GM13976 (cell line): ENCODE measurements around the gene TP53AIP1.

Experiments used
- DNase-seq: peaks from one replicate; pipeline ENCODE4 v3.0.0; 2012; ENCODE audit warnings: low spot score
- in situ Hi-C: fragments of 300-500 bp; cut with MboI; formaldehyde crosslinking; loops from one replicate; pipeline ENCODE4 v1.12.0; 2022; ENCODE audit warnings: low sequenced_read_pairs, mixed read lengths, inconsistent platforms; ENCODE audit not compliant: unreplicated experiment
- TF ChIP-seq, protein P1 (sequence below): IDR thresholded peaks from 2 replicates; pipeline ENCODE4 v1.5.1; 2012; ENCODE audit warnings: borderline replicate concordance, mild to moderate bottlenecking; ENCODE audit not compliant: insufficient read depth; ENCODE audit errors: extremely low read depth, missing control alignments, control extremely low read depth

Gene TP53AIP1

DNA sequence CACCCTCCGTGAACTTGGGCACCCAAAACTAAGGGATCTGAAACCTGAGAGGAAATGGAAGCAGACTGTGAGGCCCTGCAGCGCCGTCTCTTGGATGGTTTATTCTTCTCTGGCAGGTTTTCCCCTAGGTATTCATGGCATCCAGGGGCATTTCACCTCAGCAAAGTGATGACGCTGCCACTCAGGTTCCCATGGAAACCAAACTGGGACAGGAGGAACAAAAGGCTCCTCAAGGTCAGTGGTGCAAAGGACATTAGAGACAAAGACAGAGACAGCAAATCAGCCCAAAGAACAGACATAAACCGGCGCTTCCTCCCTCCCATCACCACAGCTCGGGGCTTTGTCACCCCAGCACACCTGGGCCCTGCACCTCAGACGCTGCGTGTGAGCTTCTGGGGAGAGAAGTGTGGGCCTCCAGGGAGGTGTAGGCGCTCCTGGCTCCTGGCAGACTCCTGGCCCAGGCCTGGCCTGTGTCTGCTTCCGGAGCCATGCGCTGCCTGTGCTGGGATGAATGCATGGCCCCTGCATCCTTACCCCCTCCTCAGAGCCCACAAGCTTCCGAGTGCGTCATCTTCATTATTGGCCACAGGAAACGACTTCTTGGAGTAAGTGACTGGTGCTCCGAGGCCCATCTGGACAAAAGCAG lies 5.9 kb downstream of the TP53AIP1 start:
- no peak for DNase-seq

DNA sequence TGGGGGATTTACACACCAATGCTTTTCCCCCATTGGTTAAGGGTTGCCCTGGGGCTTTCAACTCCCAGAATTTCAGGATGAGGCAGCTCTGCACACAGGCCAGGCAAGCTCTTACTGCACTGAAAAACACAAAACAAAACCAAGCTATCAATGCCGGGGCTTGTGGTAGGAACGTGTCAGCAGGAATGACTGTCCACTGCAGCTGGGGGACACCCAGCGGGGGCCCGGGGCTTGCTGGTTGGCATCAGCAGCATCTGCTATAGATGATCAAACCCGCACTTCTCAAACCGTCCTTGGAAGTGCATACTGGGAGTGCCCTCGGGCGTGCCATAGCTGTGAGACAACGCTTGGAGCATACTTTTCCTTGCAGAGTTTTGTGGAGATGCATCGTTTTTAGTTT lies 7.7 kb downstream of the TP53AIP1 start:
- in situ Hi-C loops: no loop called here
- TF ChIP-seq, protein P1, sequence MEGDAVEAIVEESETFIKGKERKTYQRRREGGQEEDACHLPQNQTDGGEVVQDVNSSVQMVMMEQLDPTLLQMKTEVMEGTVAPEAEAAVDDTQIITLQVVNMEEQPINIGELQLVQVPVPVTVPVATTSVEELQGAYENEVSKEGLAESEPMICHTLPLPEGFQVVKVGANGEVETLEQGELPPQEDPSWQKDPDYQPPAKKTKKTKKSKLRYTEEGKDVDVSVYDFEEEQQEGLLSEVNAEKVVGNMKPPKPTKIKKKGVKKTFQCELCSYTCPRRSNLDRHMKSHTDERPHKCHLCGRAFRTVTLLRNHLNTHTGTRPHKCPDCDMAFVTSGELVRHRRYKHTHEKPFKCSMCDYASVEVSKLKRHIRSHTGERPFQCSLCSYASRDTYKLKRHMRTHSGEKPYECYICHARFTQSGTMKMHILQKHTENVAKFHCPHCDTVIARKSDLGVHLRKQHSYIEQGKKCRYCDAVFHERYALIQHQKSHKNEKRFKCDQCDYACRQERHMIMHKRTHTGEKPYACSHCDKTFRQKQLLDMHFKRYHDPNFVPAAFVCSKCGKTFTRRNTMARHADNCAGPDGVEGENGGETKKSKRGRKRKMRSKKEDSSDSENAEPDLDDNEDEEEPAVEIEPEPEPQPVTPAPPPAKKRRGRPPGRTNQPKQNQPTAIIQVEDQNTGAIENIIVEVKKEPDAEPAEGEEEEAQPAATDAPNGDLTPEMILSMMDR: no peak
- no peak for DNase-seq

More for the DNA sequence above, 5.9 kb downstream of the TP53AIP1 start:
- TF ChIP-seq, protein P1: no peak
- in situ Hi-C loops: no loop called here

DNA sequence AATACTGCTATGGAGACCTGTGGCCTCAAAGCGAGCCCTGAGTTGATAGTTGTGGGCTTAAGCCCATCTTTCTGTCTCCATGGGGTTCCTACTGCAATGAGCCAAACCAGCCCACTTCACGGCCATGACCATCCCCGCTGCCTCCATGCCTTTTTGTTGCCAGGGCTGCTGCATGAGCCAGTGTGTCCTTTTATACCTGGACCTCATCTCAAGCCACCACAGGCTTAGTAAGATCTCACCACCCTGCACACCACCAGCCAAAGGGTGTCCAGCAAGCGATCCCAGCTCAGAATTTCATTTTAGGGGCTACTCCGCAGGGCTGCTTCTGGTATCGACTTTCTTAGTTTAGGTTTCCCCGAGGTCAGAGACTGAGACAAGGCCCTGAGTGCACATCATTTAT lies 8.3 kb downstream of the TP53AIP1 start:
- in situ Hi-C loops: no loop called here
- no peak for DNase-seq

DNA sequence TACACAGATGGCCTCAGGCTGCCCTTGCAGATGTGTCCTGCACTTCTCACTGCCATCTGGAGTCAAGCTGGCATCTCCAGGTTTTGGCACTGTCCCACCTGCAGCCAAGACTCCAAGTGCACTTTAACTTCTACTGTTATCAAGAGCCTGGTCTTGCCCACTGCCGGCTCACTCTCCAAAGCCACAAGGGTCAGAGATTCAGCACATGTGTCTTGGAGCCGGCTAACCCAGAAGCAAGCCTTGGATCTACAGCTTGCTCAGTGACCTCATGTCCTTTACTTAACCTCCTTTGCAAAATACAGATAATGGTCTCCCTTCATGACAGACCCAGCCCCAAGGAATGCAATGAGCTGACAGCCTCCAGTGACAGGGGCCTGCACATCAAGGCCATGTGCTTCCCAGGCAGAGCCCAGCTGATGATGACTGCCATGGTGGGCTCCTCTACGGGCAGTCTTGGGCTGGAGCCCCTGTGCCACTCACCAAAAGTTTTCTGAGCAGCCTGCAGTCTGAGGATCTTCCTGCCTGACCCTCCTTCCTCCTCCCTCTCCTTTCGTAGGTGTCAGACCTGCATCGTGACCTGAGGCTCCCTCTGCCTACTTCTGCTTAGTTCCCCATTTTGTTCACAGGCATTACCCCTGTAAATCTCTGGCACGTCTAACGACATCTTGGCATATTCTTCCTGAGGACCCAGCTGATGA lies 9.0 kb downstream of the TP53AIP1 start:
- TF ChIP-seq, protein P1: no peak
- DNase-seq: no peak
- in situ Hi-C loops: no loop called here

More for the DNA sequence above, 8.3 kb downstream of the TP53AIP1 start:
- TF ChIP-seq, protein P1: no peak

DNA sequence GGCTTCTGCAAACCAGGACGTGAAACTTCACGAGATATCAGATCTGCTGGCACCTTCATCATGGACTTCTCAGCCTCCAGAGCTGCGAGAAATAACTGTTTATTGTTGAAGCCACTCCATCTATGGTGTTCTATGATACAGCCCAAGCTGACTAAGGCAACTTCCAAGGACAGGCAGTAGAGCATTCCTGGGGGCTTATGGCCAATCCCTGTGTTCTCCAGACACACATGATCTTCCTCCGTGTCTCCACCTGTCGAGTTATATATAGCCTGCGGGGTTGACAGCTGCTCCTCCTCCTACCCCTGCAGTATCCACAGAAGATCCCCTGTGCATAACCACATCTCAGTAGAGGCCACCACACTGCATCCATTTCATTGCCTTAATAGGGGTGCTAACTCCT lies 11.0 kb downstream of the TP53AIP1 start:
- in situ Hi-C loops: no loop called here
- no peak for DNase-seq
- TF ChIP-seq, protein P1: no peak

DNA sequence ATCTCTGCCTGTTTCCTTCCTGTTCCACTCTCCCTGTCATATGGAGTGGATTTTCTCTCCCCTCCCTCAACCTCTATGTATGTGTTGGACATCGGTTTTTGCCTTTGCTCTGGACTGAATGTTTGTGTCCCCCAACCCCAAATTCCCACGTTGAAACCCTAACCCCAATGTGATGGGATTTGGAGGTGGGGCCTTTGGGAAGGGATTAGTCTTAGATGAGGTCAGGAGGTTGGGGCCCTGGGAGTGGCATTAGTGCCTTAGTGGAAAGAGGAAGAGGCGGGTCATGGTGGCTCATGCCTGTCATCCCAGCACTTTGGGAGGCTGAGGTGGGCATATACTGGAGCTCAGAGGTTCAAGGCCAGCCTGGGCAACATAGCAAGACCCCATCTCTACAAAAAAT lies 11.6 kb downstream of the TP53AIP1 start:
- in situ Hi-C loops: no loop called here
- TF ChIP-seq, protein P1: no peak
- DNase-seq: no peak
